Ovary (tissue), 9 donors: ENCODE results near the gene TNRC6A. TPM values are rescaled to one million over a fixed set of nuclear protein-coding genes. Genes with fewer than 3 reads are reported as not detected.
"Not testable (repeated sequence)": the region's sequence is repeated elsewhere in the genome, so short reads cannot be mapped to it uniquely, and the experiment has no call there.

Experiments
- DNase-seq, 5 donors: peaks; one replicate each; pipeline ENCODE4 v3.0.0-alpha.2; 2019 to 2020
- H3K27ac ChIP-seq, 2 donors: fragments of 200-600 bp; one replicate each; pipeline versions ENCODE4 v1.5.1 to v1.8.0; 2019 to 2022
- H3K27me3 ChIP-seq: fragments of 200-600 bp; one replicate; pipeline ENCODE4 v1.8.0; 2022
- H3K36me3 ChIP-seq: fragments of 200-600 bp; sonication (generic); one replicate; pipeline ENCODE4 v1.5.1; 2019
- H3K4me1 ChIP-seq: one replicate; pipeline ENCODE4 v1.8.1; 2013; ENCODE audit warnings: mild to moderate bottlenecking, moderate library complexity; ENCODE audit not compliant: insufficient read depth
- H3K4me3 ChIP-seq: fragments of 200-600 bp; sonication (generic); one replicate; pipeline ENCODE4 v1.5.1; 2017
- H3K9me3 ChIP-seq, 2 donors: fragments of 200-600 bp in 1 of 2; sonication (generic) in 1 of 2; one replicate each; pipeline versions ENCODE4 v1.5.1 to v1.8.1; 2013 to 2019; ENCODE audit warnings: mild to moderate bottlenecking in 1 of 2, moderate library complexity in 1 of 2
- EP300 ChIP-seq: sonication (generic); formaldehyde crosslinking; IDR thresholded peaks from one replicate; pipeline ENCODE4 v1.6.1; 2017; ENCODE audit warnings: antibody characterized with exemption
- POLR2A ChIP-seq: fragments of 450-650 bp; IDR thresholded peaks from one replicate; pipeline ENCODE4 v1.6.1; 2017; ENCODE audit warnings: antibody characterized with exemption, mild to moderate bottlenecking, moderate library complexity
- WGBS, 3 donors: extraction: QIAGEN DNeasy Blood & Tissue Kit in 1 of 3; methylation state at CpG; one replicate each; pipeline versions ENCODE4 v1.1.5 to v1.1.7; 2013 to 2017; 5-methylcytosine and 5-hydroxymethylcytosine counted together
- intact Hi-C, 4 donors: fragments of 100-400 bp; cut with DNase I; formaldehyde crosslinking; loops; one replicate each; pipeline versions ENCODE4 v1.11.0 to v1.15.1; 2022 to 2023
- polyA plus RNA-seq, 2 donors: library from polyadenylated mRNA; stranded (reverse); fragments of 200-250 nt in 1 of 2; fragments of 350-450 nt in 1 of 2; fragmentation: Illumina TruSeq in 1 of 2; extraction: RNeasy Lipid Tissue Mini Kit (QIAGEN cat#74804) in 1 of 2; gene quantifications; one replicate each; pipeline ENCODE4 v1.2.3, GENCODE V29; 2013 to 2014
- total RNA-seq, 7 donors: library from RNA; depleted of rRNA in 2 of 7; stranded (reverse); fragments of >200 nt in 2 of 7; fragmentation: NEBNext Ultra II Directional in 3 of 7; extraction: Animal tissue kit (Norgen Biotek cat#: 25700) in 3 of 7; gene quantifications; one replicate each; pipeline versions ENCODE4 v1.1.0 to v1.2.4, GENCODE V29; 2016 to 2023
- TF ChIP-seq, protein P1 (sequence below), 3 donors: fragments of 450-650 bp in 2 of 3; fragments of 200-600 bp in 1 of 3; IDR thresholded peaks; one replicate each; pipeline versions ENCODE4 v1.5.1 to v1.8.0; 2016 to 2022; ENCODE audit warnings: antibody characterized with exemption in 3 of 3, mild to moderate bottlenecking in 1 of 3
- donor health status: DM: no; HTN: no; CAD: no; lungs with moderate emphysema.
- donor health status: DM: no; HTN: no; CAD: no.
- donor health status: Bipolar disorder and iron deficiency.
- donor health status: DM: yes; HTN: yes; CAD: no.
- donor health status: DM: no; HTN: no; CAD: no.
- donor health status: DM: yes; HTN: yes; CAD: no.

TNRC6A gene
- total and polyA plus RNA-seq, 9 donors: 22.1 to 80.7 (median 54.0) TPM

DNA sequence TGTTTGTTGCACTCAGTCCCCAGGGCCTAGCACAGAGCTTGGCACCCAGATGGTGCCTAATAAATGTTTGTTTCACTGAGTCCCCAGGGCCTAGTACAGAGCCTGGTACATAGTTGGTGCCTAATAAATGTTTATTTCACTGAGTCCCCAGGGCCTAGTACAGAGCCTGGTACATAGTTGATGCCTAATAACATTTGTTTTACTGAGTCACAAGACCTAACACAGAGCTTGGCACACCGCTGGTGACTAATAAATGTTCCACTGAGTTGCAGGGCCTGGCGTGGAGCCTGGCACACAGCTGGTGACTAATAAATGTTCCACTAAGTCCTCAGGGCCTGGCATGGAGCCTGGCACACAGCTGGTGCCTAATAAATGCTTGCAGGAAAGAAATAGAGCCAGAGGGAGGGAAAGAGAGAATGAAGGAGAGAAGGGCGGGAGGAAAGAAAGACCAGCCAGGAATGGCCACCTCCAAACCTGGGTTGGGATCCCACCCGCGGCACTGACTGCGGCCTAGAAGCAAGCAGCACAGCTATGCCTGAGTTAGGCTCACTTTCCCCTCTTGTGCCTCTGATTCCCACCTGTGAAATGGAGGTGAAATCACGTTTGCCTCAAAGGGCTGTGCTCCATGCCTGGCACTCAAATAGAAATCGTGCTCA lies 123.8 kb downstream of the TNRC6A start:
- Histone ChIP-seq H3K36me3 (no peaks in the 10 kb centered on the region), H3K9me3 (no peaks in the 10 kb centered on the region), H3K27me3 (no peaks in the 10 kb centered on the region), H3K4me1 (peaks cover 6% of the 10 kb centered on the region), H3K4me3 (no peak overlapping the region), H3K27ac (no peak overlapping the region)
- 64 to 70% (median 64%) methylated on average over 8 of the region's 8 CpGs for WGBS, 3 donors
- DNase-seq: no peak
- TF ChIP-seq, protein P1, sequence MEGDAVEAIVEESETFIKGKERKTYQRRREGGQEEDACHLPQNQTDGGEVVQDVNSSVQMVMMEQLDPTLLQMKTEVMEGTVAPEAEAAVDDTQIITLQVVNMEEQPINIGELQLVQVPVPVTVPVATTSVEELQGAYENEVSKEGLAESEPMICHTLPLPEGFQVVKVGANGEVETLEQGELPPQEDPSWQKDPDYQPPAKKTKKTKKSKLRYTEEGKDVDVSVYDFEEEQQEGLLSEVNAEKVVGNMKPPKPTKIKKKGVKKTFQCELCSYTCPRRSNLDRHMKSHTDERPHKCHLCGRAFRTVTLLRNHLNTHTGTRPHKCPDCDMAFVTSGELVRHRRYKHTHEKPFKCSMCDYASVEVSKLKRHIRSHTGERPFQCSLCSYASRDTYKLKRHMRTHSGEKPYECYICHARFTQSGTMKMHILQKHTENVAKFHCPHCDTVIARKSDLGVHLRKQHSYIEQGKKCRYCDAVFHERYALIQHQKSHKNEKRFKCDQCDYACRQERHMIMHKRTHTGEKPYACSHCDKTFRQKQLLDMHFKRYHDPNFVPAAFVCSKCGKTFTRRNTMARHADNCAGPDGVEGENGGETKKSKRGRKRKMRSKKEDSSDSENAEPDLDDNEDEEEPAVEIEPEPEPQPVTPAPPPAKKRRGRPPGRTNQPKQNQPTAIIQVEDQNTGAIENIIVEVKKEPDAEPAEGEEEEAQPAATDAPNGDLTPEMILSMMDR (IDR thresholded peaks at IDR 0.05): no peak
- TF ChIP-seq EP300: no peak
- no peak for TF ChIP-seq POLR2A
- intact Hi-C loops: no loop called here

DNA sequence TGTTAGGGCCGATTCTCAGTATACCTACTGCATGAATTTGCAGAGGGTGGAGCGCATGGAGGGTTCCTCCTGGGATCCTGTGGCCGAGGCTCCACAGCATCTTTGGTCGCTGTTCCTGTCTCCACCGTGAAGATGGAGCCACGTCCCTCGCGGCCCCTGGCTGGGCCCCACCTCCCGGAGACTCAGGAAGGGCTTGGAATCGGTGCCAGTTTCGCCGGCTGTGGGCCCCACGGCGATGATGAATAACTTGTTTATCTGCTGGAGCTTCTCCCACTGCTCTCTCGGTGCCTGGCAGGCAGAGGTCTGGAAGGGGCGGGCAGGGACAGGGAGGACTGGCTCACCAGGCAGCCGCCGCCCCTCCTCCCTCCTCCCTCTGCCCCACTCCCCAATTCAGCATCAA lies 124.4 kb downstream of the TNRC6A start:
- TF ChIP-seq EP300: no peak
- TF ChIP-seq POLR2A: no peak
- TF ChIP-seq, protein P1 (IDR thresholded peaks at IDR 0.05): no peak
- no peak overlapping the region for H3K4me3 ChIP-seq

DNA sequence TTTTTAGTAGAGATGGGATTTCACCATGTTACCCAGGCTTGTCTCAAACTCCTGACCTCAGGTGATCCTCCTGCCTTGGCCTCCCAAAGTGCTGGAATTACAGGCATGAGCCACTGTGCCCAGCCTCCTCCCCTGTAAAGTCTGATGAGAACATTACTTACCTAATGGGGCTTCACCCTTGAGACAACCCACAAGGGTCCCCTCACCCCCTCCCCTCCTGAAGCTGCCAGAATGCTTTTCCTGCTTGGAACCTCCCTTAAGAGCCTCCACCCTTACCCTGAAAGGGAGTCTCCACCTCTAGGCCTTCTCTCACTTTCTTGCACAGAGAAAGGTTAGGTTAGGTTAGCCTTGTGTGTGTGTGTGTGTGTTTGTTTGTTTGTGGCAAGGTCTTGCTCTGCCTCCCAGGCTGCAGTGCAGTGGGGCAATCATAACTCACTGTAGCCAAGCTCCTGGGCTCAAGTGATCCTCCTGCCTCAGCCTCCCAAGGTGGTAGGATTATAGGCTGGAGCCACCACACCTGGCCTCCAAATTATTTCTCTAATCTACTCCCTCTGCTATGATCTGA lies 125.2 kb downstream of the TNRC6A start:
- DNase-seq: no peak
- H3K27ac ChIP-seq: no peak overlapping the region
- H3K36me3 ChIP-seq: no peaks in the 10 kb centered on the region
- no peaks in the 10 kb centered on the region for H3K9me3 ChIP-seq
- no peak for TF ChIP-seq POLR2A
- no peak for TF ChIP-seq EP300
- TF ChIP-seq, protein P1 (IDR thresholded peaks at IDR 0.05): no peak
- peaks cover 6% of the 10 kb centered on the region for H3K4me1 ChIP-seq
- no peaks in the 10 kb centered on the region for H3K27me3 ChIP-seq
- intact Hi-C loops: no loop called here
- no peak overlapping the region for H3K4me3 ChIP-seq

More for the DNA sequence above, 124.4 kb downstream of the TNRC6A start:
- Histone ChIP-seq H3K27ac (no peak overlapping the region), H3K4me1 (peaks cover 6% of the 10 kb centered on the region), H3K36me3 (no peaks in the 10 kb centered on the region), H3K27me3 (no peaks in the 10 kb centered on the region), H3K9me3 (no peaks in the 10 kb centered on the region)
- DNase-seq: peak; percentile 31 to 71 (median 46)
- 1 to 5% (median 2%) methylated on average over 17 to 18 of the region's 18 CpGs for WGBS, 3 donors
- intact Hi-C loops: no loop called here

DNA sequence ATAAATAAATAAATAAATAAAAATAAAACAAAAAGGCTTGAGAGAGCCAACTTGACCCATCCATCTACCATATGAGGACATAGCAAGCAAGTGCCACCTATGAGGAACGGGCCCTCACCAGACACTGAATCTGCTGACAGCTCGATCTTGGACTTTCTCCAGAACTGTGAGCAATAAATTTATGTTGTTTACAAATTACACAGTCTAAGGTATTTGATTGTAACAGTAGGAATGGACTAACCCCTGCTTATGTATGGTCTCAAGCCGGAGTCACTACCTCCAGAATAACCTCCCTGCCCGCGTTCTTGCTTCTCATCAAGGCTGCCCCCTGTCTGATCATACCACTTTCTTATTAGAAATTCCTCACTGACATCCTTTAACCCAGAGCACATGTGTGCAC lies 126.2 kb downstream of the TNRC6A start:
- WGBS, 3 donors: 48 to 72% (median 58%) methylated on average over 5 of the region's 5 CpGs
- H3K27ac ChIP-seq: no peak overlapping the region
- TF ChIP-seq EP300 (no peak), POLR2A (no peak)
- TF ChIP-seq, protein P1 (IDR thresholded peaks at IDR 0.05): no peak
- peaks cover 6% of the 10 kb centered on the region for H3K4me1 ChIP-seq
- H3K36me3 ChIP-seq: no peaks in the 10 kb centered on the region
- H3K4me3 ChIP-seq: no peak overlapping the region
- intact Hi-C loops: no loop called here
- DNase-seq: no peak
- no peaks in the 10 kb centered on the region for H3K9me3 ChIP-seq
- no peaks in the 10 kb centered on the region for H3K27me3 ChIP-seq

DNA sequence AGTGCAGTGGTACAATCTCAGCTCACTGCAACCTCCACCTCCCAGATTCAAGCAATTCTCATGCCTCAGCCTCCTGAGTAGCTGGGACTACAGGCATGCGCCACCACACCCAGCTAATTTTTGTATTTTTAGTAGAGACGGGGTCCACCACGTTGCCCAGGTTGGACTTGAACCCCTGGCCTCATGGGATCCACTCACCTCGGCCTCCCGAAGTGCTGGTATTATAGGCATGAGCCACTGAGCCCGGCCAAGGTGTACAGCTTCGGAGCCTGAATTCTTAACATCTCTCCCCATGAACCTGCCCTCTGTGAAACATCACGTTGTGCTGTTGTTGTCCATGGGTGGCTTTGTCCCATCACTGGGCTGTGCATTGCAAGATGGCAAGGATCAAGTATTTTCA lies 127.4 kb downstream of the TNRC6A start:
- H3K27me3 ChIP-seq, H3K9me3 ChIP-seq, H3K27ac ChIP-seq, H3K4me3 ChIP-seq, H3K4me1 ChIP-seq, intact Hi-C loops, DNase-seq, H3K36me3 ChIP-seq: not testable (repeated sequence)
- 74 to 89% (median 88%) methylated on average over 8 of the region's 8 CpGs for WGBS, 3 donors
